DOHH2 (cell line): ENCODE data around the gene NNT.

Experiments used
- EZH2phosphoT487 ChIP-seq: fragments of 200-600 bp; sonication (generic); IDR thresholded peaks from 2 replicates; pipeline ENCODE4 v1.6.1; 2017; ENCODE audit warnings: borderline replicate concordance, mild to moderate bottlenecking, antibody characterized with exemption, low read length, moderate library complexity, mixed read lengths
- TF ChIP-seq, protein P1 (sequence below): fragments of 200-600 bp; sonication (generic); IDR thresholded peaks from one replicate; pipeline ENCODE4 v1.5.1; 2014; ENCODE audit warnings: antibody characterized with exemption, mild to moderate bottlenecking, low read depth, low read length; ENCODE audit not compliant: poor library complexity, severe bottlenecking

DNA sequence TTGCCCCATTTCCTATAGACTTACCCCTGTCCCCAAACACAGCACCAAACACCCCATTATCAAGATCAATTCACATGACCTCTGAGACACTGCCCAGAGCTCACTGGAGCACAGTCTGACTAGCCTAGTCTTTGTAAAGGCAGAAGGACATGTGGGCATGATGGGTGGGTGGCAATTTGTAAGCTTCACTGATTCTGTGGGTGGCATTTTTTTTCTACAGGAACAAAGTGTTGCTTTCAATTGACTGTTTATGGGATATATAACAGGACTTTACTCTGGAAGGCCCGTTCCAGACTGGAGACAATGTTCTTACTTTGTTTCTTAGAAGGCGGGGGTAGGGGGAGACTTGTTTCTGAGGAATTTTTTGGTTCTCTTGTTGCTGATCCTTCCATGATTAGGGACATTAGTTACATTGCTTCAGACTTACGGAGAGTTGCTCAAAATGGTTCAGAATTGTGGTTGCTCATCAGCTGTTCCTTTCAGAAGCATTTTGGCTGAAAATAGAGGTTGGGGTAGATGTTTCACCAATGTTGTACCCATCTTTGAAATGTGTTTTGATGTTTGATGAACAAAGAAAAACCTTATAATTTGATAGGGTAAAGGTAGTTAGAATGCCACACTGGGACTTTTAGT, 20.2 kb downstream of the NNT start:
- TF ChIP-seq, protein P1, sequence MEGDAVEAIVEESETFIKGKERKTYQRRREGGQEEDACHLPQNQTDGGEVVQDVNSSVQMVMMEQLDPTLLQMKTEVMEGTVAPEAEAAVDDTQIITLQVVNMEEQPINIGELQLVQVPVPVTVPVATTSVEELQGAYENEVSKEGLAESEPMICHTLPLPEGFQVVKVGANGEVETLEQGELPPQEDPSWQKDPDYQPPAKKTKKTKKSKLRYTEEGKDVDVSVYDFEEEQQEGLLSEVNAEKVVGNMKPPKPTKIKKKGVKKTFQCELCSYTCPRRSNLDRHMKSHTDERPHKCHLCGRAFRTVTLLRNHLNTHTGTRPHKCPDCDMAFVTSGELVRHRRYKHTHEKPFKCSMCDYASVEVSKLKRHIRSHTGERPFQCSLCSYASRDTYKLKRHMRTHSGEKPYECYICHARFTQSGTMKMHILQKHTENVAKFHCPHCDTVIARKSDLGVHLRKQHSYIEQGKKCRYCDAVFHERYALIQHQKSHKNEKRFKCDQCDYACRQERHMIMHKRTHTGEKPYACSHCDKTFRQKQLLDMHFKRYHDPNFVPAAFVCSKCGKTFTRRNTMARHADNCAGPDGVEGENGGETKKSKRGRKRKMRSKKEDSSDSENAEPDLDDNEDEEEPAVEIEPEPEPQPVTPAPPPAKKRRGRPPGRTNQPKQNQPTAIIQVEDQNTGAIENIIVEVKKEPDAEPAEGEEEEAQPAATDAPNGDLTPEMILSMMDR: no peak
- TF ChIP-seq EZH2phosphoT487: no peak
